ENCODE data around the gene AKAP9.
A peak's percentile ranks its signal among the peaks of the same experiment; 100 is the strongest.
"Not testable (repeated sequence)": the region's sequence is repeated elsewhere in the genome, so short reads cannot be mapped to it uniquely, and the experiment has no call there.

AKAP9 gene

DNA sequence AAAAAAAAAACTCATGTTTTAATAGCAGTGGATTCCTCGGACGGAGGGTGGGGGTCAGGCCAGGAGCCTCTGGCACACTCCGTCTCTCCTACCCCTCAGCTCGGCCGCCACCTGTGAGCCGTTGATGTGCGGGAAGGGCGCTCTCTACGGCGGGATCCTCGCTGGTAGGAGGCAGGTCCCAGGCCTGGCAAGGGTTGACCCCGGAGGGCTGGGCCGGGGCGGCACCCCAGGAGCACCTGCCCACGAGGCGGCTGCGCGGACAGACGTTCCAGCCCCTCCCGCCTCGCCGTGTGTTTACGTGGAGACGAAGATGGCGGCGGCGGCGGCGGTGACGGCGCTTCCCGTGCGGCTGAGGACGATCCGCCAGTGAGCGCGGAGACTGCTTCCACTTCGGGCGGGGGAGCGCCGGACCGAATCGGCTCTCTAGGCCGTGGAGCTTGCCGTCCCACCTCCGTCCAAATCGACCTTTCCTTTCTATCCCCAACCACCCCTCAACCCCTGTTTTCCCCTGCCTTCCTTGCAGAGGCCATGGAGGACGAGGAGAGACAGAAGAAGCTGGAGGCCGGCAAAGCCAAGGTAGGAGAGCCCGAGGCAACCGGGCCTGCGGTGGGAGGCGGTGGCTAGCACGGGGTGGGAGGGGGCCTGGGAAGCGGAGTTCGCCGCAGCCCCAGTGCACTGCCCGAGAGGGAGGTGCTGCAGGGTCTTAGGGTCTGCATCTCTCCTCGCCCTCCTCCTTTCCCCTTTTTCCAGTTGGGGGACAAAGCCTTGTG, at the start of gene AKAP9:
Gene AKAP9, plus strand, starts transcription at position 291 of the 770 bp plus-strand sequence. Its CDS starts 238 bp downstream, at position 529.
- DNase-seq (ENCODE audit: low read depth in 3 of 3), result peak; percentile 68 to 88 (median 83)

GRCh38 chr7:91892099-91892705, 48.5 kb upstream of the AKAP9 start:
- no peak for DNase-seq (ENCODE audit: low read depth in 3 of 3)

GRCh38 chr7:91892821-91893340, 47.8 kb upstream of the AKAP9 start:
- no peak for DNase-seq (ENCODE audit: low read depth in 3 of 3)

DNA sequence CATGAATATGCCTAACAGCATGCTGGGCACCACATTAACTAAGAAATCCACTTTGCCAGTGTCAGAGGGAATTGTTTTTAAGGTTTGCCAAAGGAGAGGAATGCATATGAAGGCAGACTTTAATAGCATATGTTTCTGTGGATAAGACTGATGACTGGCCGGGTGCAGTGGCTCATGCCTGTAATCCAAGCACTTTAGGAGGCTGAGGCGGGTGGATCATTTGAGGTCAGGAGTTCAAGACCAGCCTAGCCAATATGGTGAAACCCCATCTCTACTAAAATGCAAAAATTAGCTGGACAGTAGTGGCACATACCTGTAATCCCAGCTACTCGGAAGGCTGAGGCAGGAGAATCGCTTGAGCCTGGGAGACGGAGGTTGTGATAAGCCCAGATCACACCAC, 47.0 kb upstream of the AKAP9 start:
- DNase-seq (ENCODE audit: low read depth in 3 of 3), result not testable (repeated sequence)

- no peak for DNase-seq (ENCODE audit: low read depth in 3 of 3)
These were observed 45.7 kb upstream of the AKAP9 start for GRCh38 chr7:91894781-91895480.

- no peak for DNase-seq (ENCODE audit: low read depth in 3 of 3)
These were observed 42.2 kb upstream of the AKAP9 start for GRCh38 chr7:91898240-91898992.

DNA sequence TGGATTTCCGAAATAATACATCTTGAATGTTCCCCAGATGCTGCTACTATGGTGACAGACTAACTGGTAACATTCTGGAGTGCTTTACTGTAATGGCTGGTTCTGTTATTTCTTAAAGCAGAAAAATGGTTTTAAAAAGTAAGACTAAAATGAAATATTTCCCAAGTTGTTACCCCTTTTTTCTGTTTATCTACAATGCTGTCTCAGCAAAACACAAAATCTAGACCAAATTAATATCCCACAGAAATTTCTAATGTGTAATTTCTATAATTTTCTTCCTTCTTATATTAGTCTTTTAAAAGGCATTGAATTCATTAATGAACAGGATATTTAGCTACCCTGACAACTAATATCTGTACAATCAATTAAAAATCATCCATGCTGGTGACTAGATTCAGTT, 41.1 kb upstream of the AKAP9 start:
- DNase-seq (ENCODE audit: low read depth in 3 of 3), result no peak

DNA sequence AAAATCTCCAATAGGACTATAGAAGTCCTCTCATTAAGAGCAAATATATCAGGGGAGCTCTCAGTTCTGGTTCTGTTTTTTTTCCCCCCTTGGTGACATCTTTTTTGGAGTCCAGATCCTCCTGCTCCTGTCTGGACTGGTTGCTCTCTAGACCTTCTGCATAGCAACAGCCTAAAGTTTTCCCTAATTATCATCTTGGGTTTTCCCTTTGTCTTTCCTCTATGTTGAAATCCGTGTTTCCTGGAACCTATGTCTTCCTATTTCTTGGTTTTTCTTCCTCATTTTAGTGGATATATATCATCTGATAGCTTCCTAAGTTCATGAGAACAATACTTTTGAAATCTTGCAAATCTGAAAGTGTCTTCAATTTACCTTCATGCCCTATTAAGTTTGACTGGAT, 30.5 kb upstream of the AKAP9 start:
- no peak for DNase-seq (ENCODE audit: low read depth in 3 of 3)

GRCh38 chr7:91911121-91911520, 29.5 kb upstream of the AKAP9 start:
- no peak for DNase-seq (ENCODE audit: low read depth in 3 of 3)

DNA sequence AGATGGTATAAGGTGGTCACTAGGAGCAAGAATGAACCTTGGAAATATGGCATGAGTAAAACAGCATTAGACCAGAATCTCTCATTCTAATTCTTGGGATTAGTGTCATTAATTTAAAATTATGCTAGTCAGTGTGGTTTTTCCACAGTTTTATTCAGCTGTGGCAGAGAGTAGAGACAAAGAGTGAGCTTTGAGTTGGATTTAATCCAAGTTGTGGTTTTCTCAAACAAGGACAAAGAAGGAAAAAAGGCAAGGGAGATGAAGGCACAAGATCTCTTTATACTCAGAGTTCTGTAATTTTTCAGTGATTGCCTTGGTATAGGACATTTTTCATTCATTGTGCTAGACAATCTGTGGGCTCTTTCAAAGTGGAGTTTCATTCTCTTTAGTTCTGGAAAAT, 28.2 kb upstream of the AKAP9 start:
- DNase-seq (ENCODE audit: low read depth in 3 of 3), result no peak

DNA sequence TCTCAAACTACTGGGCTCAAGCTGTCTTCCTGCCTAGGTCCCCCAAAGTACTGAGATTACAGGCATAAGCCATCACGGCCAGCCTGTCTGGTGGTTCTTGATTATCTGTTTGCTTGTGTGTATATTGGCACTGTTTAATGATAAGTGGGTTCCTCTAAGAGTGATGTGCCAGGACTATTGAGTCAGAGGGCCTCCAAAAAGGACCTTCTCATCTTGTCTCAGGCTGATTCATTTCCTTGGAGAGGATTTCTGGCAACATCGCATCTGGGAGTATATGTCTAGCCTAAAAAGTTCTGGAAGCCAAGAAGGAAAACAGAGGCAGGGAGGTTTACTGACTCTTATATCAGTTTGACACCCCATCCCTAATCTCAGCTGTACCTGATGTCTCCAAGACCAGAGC, 27.1 kb upstream of the AKAP9 start:
- no peak for DNase-seq (ENCODE audit: low read depth in 3 of 3)

DNA sequence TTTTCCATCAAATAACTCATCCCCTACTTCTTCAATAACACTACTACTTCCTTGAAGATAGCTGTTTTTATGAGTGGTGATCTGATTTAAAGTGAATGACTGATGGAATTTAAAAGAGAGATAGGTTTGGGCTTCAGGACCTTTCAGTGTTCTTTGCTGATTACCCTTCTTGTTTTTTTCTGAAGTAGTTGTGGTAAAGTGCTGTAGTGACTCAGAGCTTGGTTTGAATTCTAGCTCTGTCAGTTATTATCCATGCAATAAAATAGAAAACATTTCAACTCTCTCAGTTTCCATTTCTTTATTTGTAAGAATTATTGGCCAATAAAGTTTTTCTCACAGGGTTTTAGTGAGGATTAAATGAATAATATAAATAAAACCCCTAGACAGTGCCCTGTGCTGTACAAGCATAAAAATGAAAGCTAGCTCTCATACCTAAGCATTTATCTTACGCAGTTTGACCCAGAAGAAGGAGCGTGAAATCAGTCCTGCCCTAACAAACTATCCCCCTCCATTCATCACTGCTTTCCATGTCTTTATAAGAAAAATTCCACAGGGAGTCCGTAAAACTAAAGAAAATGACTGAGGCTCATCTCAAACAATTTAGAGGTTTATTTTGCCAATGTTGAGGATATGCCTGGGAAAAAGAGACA, 25.1 kb upstream of the AKAP9 start:
- DNase-seq (ENCODE audit: low read depth in 3 of 3), result no peak

- no peak for DNase-seq (ENCODE audit: low read depth in 3 of 3)
These were observed 24.6 kb upstream of the AKAP9 start for GRCh38 chr7:91916051-91916440.

- DNase-seq (ENCODE audit: low read depth in 3 of 3), result no peak
These were observed 22.3 kb upstream of the AKAP9 start for GRCh38 chr7:91918356-91918755.

DNA sequence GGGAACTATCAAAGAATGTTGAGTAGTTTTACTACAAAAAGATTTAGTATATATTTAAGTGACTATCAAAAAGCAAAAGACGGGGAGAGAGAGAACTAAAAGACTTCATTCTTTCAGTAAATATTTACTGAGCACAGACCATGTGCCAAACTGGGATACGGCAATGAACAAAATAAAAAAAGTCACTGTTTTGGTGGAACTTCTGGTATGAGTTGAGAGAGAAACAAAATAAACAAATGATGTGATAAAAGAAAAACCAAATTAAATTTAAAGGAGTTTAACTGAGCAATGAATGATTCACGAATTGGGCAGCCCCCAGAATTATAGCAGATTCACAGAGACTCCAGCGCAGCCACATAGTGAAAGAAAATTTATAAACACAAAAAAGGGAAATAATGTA, 17.8 kb upstream of the AKAP9 start:
- no peak for DNase-seq (ENCODE audit: low read depth in 3 of 3)

DNA sequence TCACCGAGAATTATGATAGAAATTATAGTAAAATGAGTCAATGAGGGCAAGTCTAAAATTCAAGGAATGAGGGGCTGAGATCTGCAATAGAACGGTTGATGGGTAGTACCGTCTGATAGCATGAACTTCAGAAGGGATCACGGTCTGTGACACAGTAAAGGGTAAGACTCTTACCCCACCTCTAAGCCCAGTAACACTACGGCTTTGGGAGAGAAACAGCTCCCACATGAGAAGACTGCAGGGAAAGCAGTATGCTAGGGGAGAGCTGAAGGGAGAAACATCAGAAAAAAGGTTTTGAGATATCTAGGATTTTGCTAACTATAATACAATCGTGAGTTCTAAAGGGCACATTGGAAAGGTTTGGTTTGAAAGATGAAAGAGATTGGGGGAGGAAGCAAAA, 12.8 kb upstream of the AKAP9 start:
- DNase-seq (ENCODE audit: low read depth in 3 of 3), result no peak

- no peak for DNase-seq (ENCODE audit: low read depth in 3 of 3)
These were observed 11.2 kb upstream of the AKAP9 start for GRCh38 chr7:91929463-91929862.

DNA sequence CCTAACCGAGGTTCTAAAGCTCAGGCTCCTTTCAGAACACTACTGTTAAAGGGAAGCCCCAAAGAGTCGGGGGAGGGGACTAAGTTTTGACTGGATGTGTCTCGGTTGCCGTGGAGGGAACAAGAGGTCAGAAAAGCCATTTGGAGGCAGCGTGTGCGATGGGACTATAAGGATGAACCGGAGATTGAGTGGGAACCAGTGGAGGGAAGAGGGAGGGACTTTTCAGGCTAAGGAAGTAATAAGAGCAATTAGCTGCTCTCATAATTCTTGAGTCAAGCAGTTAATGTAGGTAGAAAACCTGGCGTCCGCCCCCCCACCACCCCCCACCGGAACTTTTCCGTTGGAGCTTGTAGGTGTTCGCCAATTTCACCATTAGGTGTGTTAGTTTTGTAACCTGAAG, 491 bp upstream of the AKAP9 start:
- DNase-seq (ENCODE audit: low read depth in 3 of 3), result peak in 1 of 3 experiments; percentile 0

DNA sequence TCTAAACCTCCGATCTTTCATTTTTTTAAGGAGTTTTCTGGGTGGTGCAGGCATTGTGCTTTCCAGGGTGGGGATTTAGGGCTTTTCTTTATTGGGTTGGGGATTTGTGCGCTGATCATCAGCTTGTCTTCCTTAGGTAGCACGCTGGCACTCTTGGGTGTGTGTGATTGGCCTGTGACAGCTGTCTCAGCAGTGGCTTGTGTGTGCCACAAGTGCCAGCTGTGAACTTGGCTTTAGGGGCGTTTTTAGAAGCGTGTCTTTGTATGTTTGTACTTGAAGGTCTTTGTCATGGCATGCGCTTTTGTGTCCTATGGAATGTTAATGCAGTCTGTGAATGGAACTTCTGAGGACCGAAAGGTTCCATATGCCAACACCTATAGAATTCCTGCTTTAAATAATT, 788 bp downstream of the AKAP9 start:
- peak; percentile 5 to 21 (median 10) for DNase-seq (ENCODE audit: low read depth in 3 of 3)

GRCh38 chr7:91942312-91942711, 1.6 kb downstream of the AKAP9 start:
- DNase-seq (ENCODE audit: low read depth in 3 of 3), result no peak

- DNase-seq (ENCODE audit: low read depth in 3 of 3), result not testable (repeated sequence)
These were observed 4.3 kb downstream of the AKAP9 start for GRCh38 chr7:91944970-91945369.
